IPS-NIHi7 (cell line): ENCODE results near the gene VGLL4.
"Not testable (repeated sequence)": the region's sequence is repeated elsewhere in the genome, so short reads cannot be mapped to it uniquely, and the experiment has no call there.

ENCODE experiments used
- DNase-seq: peaks from one replicate; pipeline ENCODE4 v3.0.0; 2012; ENCODE audit warnings: mixed read lengths; ENCODE audit errors: extremely low spot score

VGLL4 gene

GRCh38 chr3:11534011-11534792 is 109.5 kb downstream of the VGLL4 start:
- no peak for DNase-seq

GRCh38 chr3:11532931-11533391 is 110.8 kb downstream of the VGLL4 start:
- DNase-seq = no peak

GRCh38 chr3:11530153-11530721 is 113.5 kb downstream of the VGLL4 start:
- no peak for DNase-seq

GRCh38 chr3:11529281-11529680 is 114.4 kb downstream of the VGLL4 start:
- DNase-seq = no peak

GRCh38 chr3:11526121-11526520 is 117.6 kb downstream of the VGLL4 start:
- DNase-seq = not testable (repeated sequence)

- DNase-seq = no peak
These were observed 120.1 kb downstream of the VGLL4 start for GRCh38 chr3:11523572-11524101.

GRCh38 chr3:11522953-11523571 is 120.7 kb downstream of the VGLL4 start:
- no peak for DNase-seq

GRCh38 chr3:11522398-11522715 is 121.4 kb downstream of the VGLL4 start:
- DNase-seq = no peak

GRCh38 chr3:11521167-11521566 is 122.5 kb downstream of the VGLL4 start:
- DNase-seq = no peak

- DNase-seq = no peak
These were observed 126.1 kb downstream of the VGLL4 start for GRCh38 chr3:11517601-11518000.

GRCh38 chr3:11514191-11514821 is 129.4 kb downstream of the VGLL4 start:
- no peak for DNase-seq

- no peak for DNase-seq
These were observed 129.9 kb downstream of the VGLL4 start for GRCh38 chr3:11513817-11514135.

GRCh38 chr3:11513125-11513816 is 130.4 kb downstream of the VGLL4 start:
- not testable (repeated sequence) for DNase-seq

- DNase-seq = not testable (repeated sequence)
These were observed 132.1 kb downstream of the VGLL4 start for GRCh38 chr3:11511606-11512005.

- DNase-seq = no peak
These were observed 133.4 kb downstream of the VGLL4 start for GRCh38 chr3:11510356-11510755.

- DNase-seq = no peak
These were observed 133.7 kb downstream of the VGLL4 start for GRCh38 chr3:11510001-11510340.

- peak; percentile 65 for DNase-seq
These were observed 134.3 kb downstream of the VGLL4 start for GRCh38 chr3:11509173-11510000.

- no peak for DNase-seq
These were observed 135.2 kb downstream of the VGLL4 start for GRCh38 chr3:11508346-11509172.

GRCh38 chr3:11507719-11508118 is 136.0 kb downstream of the VGLL4 start:
- DNase-seq = no peak
